Measurements from ENCODE around the gene PCSK5.

GRCh38 chr9:76090330-76090729 is 199.9 kb downstream of the PCSK5 start:
- TF ChIP-seq ZNF274 (IDR thresholded peaks at IDR 0.05; ENCODE audit: low read depth, low read length) (no peak), SUZ12 (IDR thresholded peaks at IDR 0.05; ENCODE audit: extremely low read depth, insufficient read depth, insufficient read length) (no peak)
